Spleen (tissue), 11 donors: ENCODE data around the gene CYLD. TPM values are rescaled to one million over a fixed set of nuclear protein-coding genes. Genes with fewer than 3 reads are reported as not detected.

Experiments used
- DNase-seq: peaks from one replicate; pipeline ENCODE4 v3.0.0-alpha.2; 2020
- H3K27ac ChIP-seq, 8 donors: fragments of 200-600 bp; sonication (generic) in 7 of 8; 1 replicate in 4 of 8; 2 replicates in 4 of 8; pipeline versions ENCODE4 v1.5.0 to v1.8.0; 2016 to 2021; ENCODE audit warnings: inconsistent platforms in 4 of 8, mild to moderate bottlenecking in 4 of 8, moderate library complexity in 1 of 8
- H3K27me3 ChIP-seq, 7 donors: fragments of 200-600 bp; sonication (generic) in 6 of 7; replicated peaks in 1 of 7; 1 replicate in 4 of 7; 2 replicates in 3 of 7; pipeline versions ENCODE4 v1.5.0 to v1.8.0; 2016 to 2021; ENCODE audit warnings: inconsistent platforms in 3 of 7, mild to moderate bottlenecking in 1 of 7
- H3K36me3 ChIP-seq, 6 donors: fragments of 200-600 bp; sonication (generic) in 5 of 6; 1 replicate in 4 of 6; 2 replicates in 2 of 6; pipeline versions ENCODE4 v1.5.0 to v1.8.0; 2016 to 2021; ENCODE audit warnings: inconsistent platforms in 2 of 6
- H3K4me1 ChIP-seq, 6 donors: fragments of 200-600 bp; sonication (generic) in 5 of 6; 1 replicate in 3 of 6; 2 replicates in 3 of 6; pipeline versions ENCODE4 v1.5.0 to v1.8.0; 2016 to 2021; ENCODE audit warnings: inconsistent platforms in 3 of 6
- H3K4me3 ChIP-seq, 8 donors: fragments of 200-600 bp; sonication (generic) in 7 of 8; 1 replicate in 4 of 8; 2 replicates in 4 of 8; pipeline versions ENCODE4 v1.5.0 to v1.8.0; 2016 to 2021; ENCODE audit warnings: inconsistent platforms in 4 of 8, mild to moderate bottlenecking in 4 of 8, moderate library complexity in 2 of 8
- H3K9me3 ChIP-seq, 8 donors: fragments of 200-600 bp; sonication (generic) in 7 of 8; 1 replicate in 4 of 8; 2 replicates in 4 of 8; pipeline versions ENCODE4 v1.5.0 to v1.8.0; 2016 to 2021; ENCODE audit warnings: inconsistent platforms in 4 of 8
- POLR2A ChIP-seq, 3 donors: fragments of 450-650 bp; IDR thresholded peaks; one replicate each; pipeline ENCODE4 v1.5.1; 2017; ENCODE audit warnings: antibody characterized with exemption in 3 of 3, mild to moderate bottlenecking in 1 of 3
- POLR2AphosphoS5 ChIP-seq, 3 donors: sonication (generic); formaldehyde crosslinking; IDR thresholded peaks; one replicate each; pipeline ENCODE4 v1.5.1; 2017; ENCODE audit warnings: antibody characterized with exemption in 3 of 3
- WGBS, 5 donors: extraction: QIAGEN DNeasy Blood & Tissue Kit in 3 of 5; methylation state at CpG; one replicate each; pipeline versions ENCODE4 v1.1.5 to v1.1.7; 2013 to 2018; 5-methylcytosine and 5-hydroxymethylcytosine counted together
- intact Hi-C: fragments of 100-400 bp; cut with DNase I; formaldehyde crosslinking; loops from one replicate; pipeline ENCODE4 v1.15.0; 2023; ENCODE audit warnings: low total_unique reads
- microRNA-seq, 3 donors: library from miRNA; unstranded; fragments of <30 nt; microRNA quantifications; one replicate each; pipeline versions ENCODE4 to v1.1.0, GENCODE V29; 2019 to 2020
- polyA plus RNA-seq, 3 donors: library from polyadenylated mRNA; stranded (reverse); fragments of 200-250 nt; gene quantifications; one replicate each; pipeline ENCODE4 v1.2.1, GENCODE V29; 2013
- small RNA-seq, 4 donors: library from RNA; depleted of rRNA; stranded (forward); fragments of <200 nt; gene quantifications; one replicate each; pipeline ENCODE3, GENCODE V24; 2016
- total RNA-seq, 7 donors: library from RNA; depleted of rRNA in 3 of 7; stranded (reverse); fragments of >200 nt in 3 of 7; fragmentation: NEBNext Ultra II Directional in 4 of 7; extraction: Animal tissue kit (Norgen Biotek cat#: 25700) in 4 of 7; gene quantifications; one replicate each; pipeline versions ENCODE4 v1.1.0 to v1.2.1, GENCODE V29; 2016 to 2021
- TF ChIP-seq, protein P1 (sequence below), 11 experiments: fragments of 200-600 bp in 7 of 11; fragments of 450-650 bp in 4 of 11; sonication (generic) in 4 of 11; IDR thresholded peaks in 8 of 11; conservative IDR thresholded peaks in 3 of 11; 1 replicate in 7 of 11; 2 replicates in 4 of 11; pipeline versions ENCODE4 v1.4.0 to v1.8.0; 2016 to 2021; ENCODE audit warnings: antibody characterized with exemption in 11 of 11, inconsistent platforms in 4 of 11, mild to moderate bottlenecking in 1 of 11
- donor health status: healthy with polysubstance abuse.
- donor health status: DM: no; HTN: no; CAD: no; lungs with moderate emphysema.
- donor health status: DM: no; HTN: no; CAD: no.
- donor health status: Bipolar disorder and iron deficiency.
- donor health status: healthy.
- donor health status: DM: no; HTN: no; CAD: no.
- donor health status: DM: yes; HTN: yes; CAD: no.

The CYLD gene
- total and polyA plus RNA-seq, 10 donors: 19.9 to 133 (median 103) TPM

DNA sequence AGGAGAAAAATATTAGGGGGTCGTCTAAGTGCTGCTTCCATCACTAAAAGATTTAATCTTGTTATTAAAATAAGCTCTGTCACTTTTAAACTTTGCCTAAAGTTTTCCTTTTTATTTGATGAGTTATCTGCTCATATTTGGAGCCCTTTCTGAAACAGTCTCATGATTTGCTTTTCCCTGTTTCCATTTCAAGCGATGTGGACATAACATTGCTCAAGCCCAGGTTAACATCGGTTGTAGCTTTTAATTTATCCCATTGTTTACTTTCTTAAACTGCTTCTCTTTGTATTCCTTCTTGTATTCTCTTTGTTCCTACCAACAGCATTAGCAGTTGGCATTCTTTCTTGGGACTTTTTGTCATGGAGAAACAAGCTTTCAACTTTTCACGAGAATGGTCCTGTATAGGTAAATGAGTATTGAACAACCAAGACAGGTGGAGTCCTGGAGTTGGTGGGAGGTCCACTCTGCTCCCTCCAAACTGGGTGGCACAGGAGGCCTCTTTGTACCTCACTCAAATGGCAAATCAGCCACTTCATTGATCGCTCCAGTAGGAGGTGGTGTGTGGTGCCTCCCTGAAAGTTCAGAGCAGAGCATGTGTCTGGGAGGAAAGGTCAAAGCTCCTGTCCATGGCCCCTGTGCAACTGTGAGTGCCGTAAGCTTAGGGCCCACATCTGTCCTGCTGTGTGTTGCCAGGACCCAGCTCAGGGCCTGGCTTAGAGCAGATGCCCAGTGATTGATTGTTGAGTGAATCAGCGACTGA lies 107.0 kb downstream of the CYLD start:
- Histone ChIP-seq H3K36me3 (no peaks in the 10 kb centered on the region), H3K4me3 (no peak overlapping the region), H3K27me3 (peaks cover 0 to 5% (median 0%) of the 10 kb centered on the region in 7 donors), H3K27ac (no peak overlapping the region), H3K4me1 (no peaks in the 10 kb centered on the region), H3K9me3 (no peaks in the 10 kb centered on the region)
- WGBS, 5 donors: 85 to 93% (median 88%) methylated on average over 7 of the region's 7 CpGs
- no peak for DNase-seq
- no peak for TF ChIP-seq POLR2A (IDR thresholded peaks at IDR 0.05)
- TF ChIP-seq, protein P1, sequence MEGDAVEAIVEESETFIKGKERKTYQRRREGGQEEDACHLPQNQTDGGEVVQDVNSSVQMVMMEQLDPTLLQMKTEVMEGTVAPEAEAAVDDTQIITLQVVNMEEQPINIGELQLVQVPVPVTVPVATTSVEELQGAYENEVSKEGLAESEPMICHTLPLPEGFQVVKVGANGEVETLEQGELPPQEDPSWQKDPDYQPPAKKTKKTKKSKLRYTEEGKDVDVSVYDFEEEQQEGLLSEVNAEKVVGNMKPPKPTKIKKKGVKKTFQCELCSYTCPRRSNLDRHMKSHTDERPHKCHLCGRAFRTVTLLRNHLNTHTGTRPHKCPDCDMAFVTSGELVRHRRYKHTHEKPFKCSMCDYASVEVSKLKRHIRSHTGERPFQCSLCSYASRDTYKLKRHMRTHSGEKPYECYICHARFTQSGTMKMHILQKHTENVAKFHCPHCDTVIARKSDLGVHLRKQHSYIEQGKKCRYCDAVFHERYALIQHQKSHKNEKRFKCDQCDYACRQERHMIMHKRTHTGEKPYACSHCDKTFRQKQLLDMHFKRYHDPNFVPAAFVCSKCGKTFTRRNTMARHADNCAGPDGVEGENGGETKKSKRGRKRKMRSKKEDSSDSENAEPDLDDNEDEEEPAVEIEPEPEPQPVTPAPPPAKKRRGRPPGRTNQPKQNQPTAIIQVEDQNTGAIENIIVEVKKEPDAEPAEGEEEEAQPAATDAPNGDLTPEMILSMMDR (IDR thresholded peaks at IDR 0.05 in 8 of 11, conservative IDR thresholded peaks at IDR 0.05 in 3 of 11): no peak
- no peak for TF ChIP-seq POLR2AphosphoS5 (IDR thresholded peaks at IDR 0.05)
- intact Hi-C loops: no loop called here

Small RNA genes lying within 50 kb of the gene (microRNA-seq; reads per million reads assigned to microRNA genes)
- gene MIR3181: 0.57 to 2.1 (median 1.1) reads per million in 3 donors

Small RNA genes lying within 50 kb of the gene (small RNA-seq; reads per million reads assigned to genes)
- gene MIR3181: 0 to 0.46 (median 0) reads per million in 4 donors

Other genes with a start within 250 kb of the CYLD start
- 10 to 100 TPM in 1 of 7 donors, 1 to 10 TPM in 6; 1.7 to 15.2 (median 7.0) TPM for gene NKD1, start 193.7 kb upstream of the CYLD start, total RNA-seq
- under 1 TPM; 0.11 to 0.74 (median 0.38) TPM for gene NKD1, start 193.7 kb upstream of the CYLD start, polyA plus RNA-seq
- 10 to 100 TPM; 27.2 to 50.5 (median 34.7) TPM for gene SNX20, start 60.8 kb upstream of the CYLD start, total RNA-seq
- gene SNX20, start 60.8 kb upstream of the CYLD start, polyA plus RNA-seq: 10 to 100 TPM; 17.6 to 24.6 (median 23.7) TPM
- gene NOD2, start 48.5 kb upstream of the CYLD start, total RNA-seq: 10 to 100 TPM in 3 of 7 donors, 1 to 10 TPM in 4; 5.6 to 23.2 (median 9.9) TPM
- gene NOD2, start 48.5 kb upstream of the CYLD start, polyA plus RNA-seq: 1 to 10 TPM in 2 of 3 donors, under 1 TPM in 1; 0.41 to 2.8 (median 2.3) TPM